ENCODE results near the gene PAK4.

Gene PAK4

GRCh38 chr19:39187552-39187943 lies 62.0 kb downstream of the PAK4 start:
- no peak for DNase-seq

GRCh38 chr19:39188960-39189359 lies 63.4 kb downstream of the PAK4 start:
- DNase-seq: no peak

GRCh38 chr19:39190768-39191167 lies 65.2 kb downstream of the PAK4 start:
- no peak for DNase-seq

GRCh38 chr19:39192846-39193245 lies 67.3 kb downstream of the PAK4 start:
- no peak for DNase-seq

GRCh38 chr19:39193803-39194202 lies 68.2 kb downstream of the PAK4 start:
- no peak for DNase-seq

- DNase-seq: no peak
Measured at GRCh38 chr19:39194832-39195542, 69.4 kb downstream of the PAK4 start.

GRCh38 chr19:39195755-39196154 lies 70.2 kb downstream of the PAK4 start:
- no peak for DNase-seq

- no peak for DNase-seq
Measured at GRCh38 chr19:39196320-39196719, 70.7 kb downstream of the PAK4 start.

- DNase-seq: no peak
Measured at GRCh38 chr19:39196860-39197562, 71.4 kb downstream of the PAK4 start, which contains the start of gene NCCRP1. NCCRP1 (plus strand) TSS chr19:39196964; CDS start chr19:39196983, 19 bp downstream.

- no peak for DNase-seq
Measured at GRCh38 chr19:39197808-39198207, 72.2 kb downstream of the PAK4 start.

- DNase-seq: no peak
Measured at GRCh38 chr19:39199025-39199424, 73.4 kb downstream of the PAK4 start.

- no peak for DNase-seq
Measured at GRCh38 chr19:39200066-39200802, 74.6 kb downstream of the PAK4 start.

- no peak for DNase-seq
Measured at GRCh38 chr19:39200803-39201115, 75.2 kb downstream of the PAK4 start.

- no peak for DNase-seq
Measured at GRCh38 chr19:39202998-39203355, 77.4 kb downstream of the PAK4 start.

- no peak for DNase-seq
Measured at GRCh38 chr19:39203372-39204341, 78.1 kb downstream of the PAK4 start, which contains the start of gene SYCN. SYCN (minus strand) TSS chr19:39204263; CDS start chr19:39204254, 9 bp downstream.

GRCh38 chr19:39205449-39205764 lies 79.8 kb downstream of the PAK4 start:
- no peak for DNase-seq

- DNase-seq: no peak
Measured at GRCh38 chr19:39206122-39206521, 80.5 kb downstream of the PAK4 start.

- no peak for DNase-seq
Measured at GRCh38 chr19:39207293-39207836, 81.8 kb downstream of the PAK4 start.

GRCh38 chr19:39208175-39208795 lies 82.7 kb downstream of the PAK4 start:
- no peak for DNase-seq

GRCh38 chr19:39209196-39209595 lies 83.6 kb downstream of the PAK4 start:
- no peak for DNase-seq

- no peak for DNase-seq
Measured at GRCh38 chr19:39211731-39212374, 86.3 kb downstream of the PAK4 start.

- peak; percentile 25 for DNase-seq
Measured at GRCh38 chr19:39212375-39212742, 86.8 kb downstream of the PAK4 start.

All from NK-92 treated with Interleukin-12 subunit alpha and Interleukin-12 subunit beta, amount 100 ng/mL, for 24 hours (cell line).